PC-9 (cell line): ENCODE results near the gene DNAH7. TPM values are rescaled to one million over a fixed set of nuclear protein-coding genes. Genes with fewer than 3 reads are reported as not detected.

Experiments
- BruUV-seq: library from RNA; stranded (reverse); fragments of 400-500 nt; replicated peaks from 2 replicates; lab custom pipeline; 2021; lab: Mats Ljungman, UMichigan
- CTCF ChIA-PET: fragments of 300-600 bp; sonication (Branson Sonifier 250); formaldehyde crosslinking; loops from one replicate; lab custom pipeline; 2022; ENCODE audit warnings: antibody characterized with exemption; lab: Charles Lee
- POLR2A ChIA-PET: fragments of 300-600 bp; sonication (Branson Sonifier 250); formaldehyde crosslinking; loops from one replicate; lab custom pipeline; 2022; ENCODE audit warnings: antibody characterized with exemption; ENCODE audit not compliant: unreplicated experiment; lab: Charles Lee
- DNase-seq, 2 experiments: peaks; one replicate each; pipeline versions ENCODE4 v3.0.0 to v3.0.0-alpha.2; 2015 to 2022; ENCODE audit warnings: mixed read lengths in 1 of 2
- H2AFZ ChIP-seq: fragments of 200-600 bp; sonication (generic); 2 replicates; pipeline ENCODE4 v1.8.1; 2017; ENCODE audit warnings: antibody characterized with exemption
- H3F3A ChIP-seq: fragments of 200-600 bp; sonication (generic); 2 replicates; pipeline ENCODE4 v1.8.1; 2017; ENCODE audit warnings: antibody characterized with exemption, mild to moderate bottlenecking, low read depth; ENCODE audit not compliant: insufficient read depth
- H3K27ac ChIP-seq: fragments of 200-600 bp; sonication (generic); 2 replicates; pipeline ENCODE4 v1.6.1; 2016; ENCODE audit warnings: mixed run types
- H3K27me3 ChIP-seq: fragments of 200-600 bp; sonication (generic); 2 replicates; pipeline ENCODE4 v1.6.1; 2016; ENCODE audit warnings: low read depth, mixed run types; ENCODE audit not compliant: insufficient read depth
- H3K36me3 ChIP-seq: fragments of 200-600 bp; sonication (generic); 2 replicates; pipeline ENCODE4 v1.6.1; 2016; ENCODE audit warnings: low read depth, mixed run types
- H3K4me1 ChIP-seq: fragments of 200-600 bp; sonication (generic); replicated peaks from 2 replicates; pipeline ENCODE4 v1.6.1; 2016; ENCODE audit warnings: mixed run types; ENCODE audit not compliant: insufficient read depth
- H3K4me2 ChIP-seq: fragments of 200-600 bp; sonication (generic); 2 replicates; pipeline ENCODE4 v1.6.1; 2017; ENCODE audit warnings: mixed run types
- H3K4me3 ChIP-seq: fragments of 200-600 bp; sonication (generic); 2 replicates; pipeline ENCODE4 v1.6.1; 2016; ENCODE audit warnings: mixed run types
- H3K79me2 ChIP-seq: fragments of 200-600 bp; sonication (generic); 2 replicates; pipeline ENCODE4 v1.6.1; 2017; ENCODE audit warnings: low read depth, mixed run types
- H3K9me2 ChIP-seq: fragments of 200-600 bp; sonication (generic); 2 replicates; pipeline ENCODE4 v1.8.1; 2017; ENCODE audit warnings: mild to moderate bottlenecking; ENCODE audit not compliant: insufficient read depth
- H3K9me3 ChIP-seq: fragments of 200-600 bp; sonication (generic); 2 replicates; pipeline ENCODE4 v1.8.1; 2016; ENCODE audit warnings: low read depth; ENCODE audit not compliant: insufficient read depth
- H4K20me1 ChIP-seq: fragments of 200-600 bp; sonication (generic); 2 replicates; pipeline ENCODE4 v1.8.1; 2017; ENCODE audit not compliant: insufficient read depth
- CTCF ChIP-seq: fragments of 200-600 bp; sonication (generic); conservative IDR thresholded peaks from 2 replicates; pipeline ENCODE4 v1.6.1; 2017; ENCODE audit warnings: mixed run types, antibody characterized with exemption, mild to moderate bottlenecking, moderate library complexity
- EZH2 ChIP-seq: fragments of 200-600 bp; sonication (generic); IDR thresholded peaks from 2 replicates; pipeline ENCODE4 v1.8.0; 2017; ENCODE audit warnings: antibody characterized with exemption, low read depth
- intact Hi-C: fragments of 100-400 bp; cut with micrococcal nuclease; formaldehyde crosslinking; loops from one replicate; pipeline ENCODE4 v1.10.0; 2022; ENCODE audit not compliant: unreplicated experiment
- total RNA-seq: library from RNA; stranded (reverse); gene quantifications from 2 replicates; pipeline ENCODE4 v1.2.3, GENCODE V29; 2021

Gene DNAH7
- total RNA-seq, 1 experiment from 2014 or later, result 3.8 TPM

- CTCF ChIA-PET, result no interaction called here
- H3K36me3 ChIP-seq, result no peaks in the 10 kb centered on the region
- POLR2A ChIA-PET, result no interaction called here
- no TSS peak for BruUV-seq
- 0 out of 2 replicates have a peak, but pooled peaks cover 11% of the 10 kb centered on the region for H3K9me3 ChIP-seq
- H3K4me2 ChIP-seq, result no peak overlapping the region
- no peaks in the 10 kb centered on the region for H3F3A ChIP-seq
- H3K79me2 ChIP-seq, result no peaks in the 10 kb centered on the region
- no peak overlapping the region for H2AFZ ChIP-seq
- intact Hi-C loops, result no loop called here
- no peak overlapping the region for H3K27ac ChIP-seq
- no peak overlapping the region for H3K4me3 ChIP-seq
- TF ChIP-seq CTCF (no peak), EZH2 (no peak)
- no peaks in the 10 kb centered on the region for H4K20me1 ChIP-seq
- no peaks in the 10 kb centered on the region for H3K27me3 ChIP-seq
- no peaks in the 10 kb centered on the region for H3K4me1 ChIP-seq
- H3K9me2 ChIP-seq, result no peaks in the 10 kb centered on the region
- no peak for DNase-seq
Observed at GRCh38 chr2:195766691-195767090, 301.9 kb downstream of the DNAH7 start.

- H3K27me3 ChIP-seq, result no peaks in the 10 kb centered on the region
- H3K9me3 ChIP-seq, result 0 out of 2 replicates have a peak, but pooled peaks cover 11% of the 10 kb centered on the region
- H3K27ac ChIP-seq, result no peak overlapping the region
- no peaks in the 10 kb centered on the region for H3K9me2 ChIP-seq
- H3K4me1 ChIP-seq, result no peaks in the 10 kb centered on the region
- no peaks in the 10 kb centered on the region for H3K36me3 ChIP-seq
- H2AFZ ChIP-seq, result no peak overlapping the region
- no peak overlapping the region for H3K4me3 ChIP-seq
- H3F3A ChIP-seq, result no peaks in the 10 kb centered on the region
- H3K79me2 ChIP-seq, result no peaks in the 10 kb centered on the region
- TF ChIP-seq CTCF (no peak), EZH2 (no peak)
- POLR2A ChIA-PET, result no interaction called here
- CTCF ChIA-PET, result no interaction called here
- H4K20me1 ChIP-seq, result no peaks in the 10 kb centered on the region
- no TSS peak for BruUV-seq
- DNase-seq, result no peak
- intact Hi-C loops, result no loop called here
- no peak overlapping the region for H3K4me2 ChIP-seq
Observed at GRCh38 chr2:195763866-195764265, 304.8 kb downstream of the DNAH7 start.

GRCh38 chr2:195759877-195760276 is 308.8 kb downstream of the DNAH7 start:
- no peak overlapping the region for H3K4me2 ChIP-seq
- H3K27ac ChIP-seq, result no peak overlapping the region
- no peak overlapping the region for H2AFZ ChIP-seq
- 0 out of 2 replicates have a peak, but pooled peaks cover 11% of the 10 kb centered on the region for H3K9me3 ChIP-seq
- no peaks in the 10 kb centered on the region for H3K36me3 ChIP-seq
- no peak for DNase-seq
- H3K9me2 ChIP-seq, result no peaks in the 10 kb centered on the region
- H3K79me2 ChIP-seq, result no peaks in the 10 kb centered on the region
- no peak overlapping the region for H3K4me3 ChIP-seq
- H3F3A ChIP-seq, result peaks cover 10% of the 10 kb centered on the region
- ChIA-PET CTCF (no interaction called here), POLR2A (no interaction called here)
- H3K27me3 ChIP-seq, result no peaks in the 10 kb centered on the region
- BruUV-seq, result no TSS peak
- H4K20me1 ChIP-seq, result no peaks in the 10 kb centered on the region
- intact Hi-C loops, result no loop called here
- H3K4me1 ChIP-seq, result peaks cover 13% of the 10 kb centered on the region; the same call in 1 of the 2 replicates
- TF ChIP-seq CTCF, result no peak
- no peak for TF ChIP-seq EZH2
